ENCODE data around the gene PRPF8. TPM values are rescaled to one million over a fixed set of nuclear protein-coding genes. Genes with fewer than 3 reads are reported as not detected.

Gene PRPF8
- total and polyA plus RNA-seq, 2 donors (not counting 1 experiment from before 2014, with no cell fraction given): 177 to 423 TPM

DNA sequence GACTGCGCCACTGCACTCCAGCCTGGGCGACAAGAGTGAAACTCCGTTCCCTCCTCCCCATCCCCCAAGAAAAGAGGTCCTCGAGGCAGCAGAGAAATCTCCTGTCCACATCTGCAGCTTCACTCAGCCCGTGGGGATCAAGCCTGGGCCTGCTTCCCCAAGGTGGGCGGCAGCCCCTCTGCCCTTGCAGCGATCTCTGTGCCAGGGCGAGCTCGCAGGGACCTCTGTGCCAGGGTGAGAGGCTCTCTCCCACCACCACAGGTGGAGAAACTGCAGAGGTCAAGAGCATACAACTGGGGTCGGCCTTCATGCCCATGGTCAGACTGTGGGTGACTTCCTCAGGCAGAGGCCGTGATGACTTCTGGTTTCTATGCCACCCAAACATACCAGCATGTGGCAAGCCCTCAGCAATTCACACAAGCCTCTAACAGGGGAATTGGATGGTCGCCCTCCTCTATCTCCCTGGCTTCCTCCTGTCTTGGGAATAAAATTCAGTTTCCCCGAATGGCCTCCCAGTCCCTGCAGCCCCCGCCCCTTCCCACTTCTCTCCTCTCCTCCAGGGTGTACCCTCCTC lies 61.5 kb downstream of the PRPF8 start:
- H3K9ac ChIP-seq (ENCODE audit: low read length): no peak overlapping the region
- H3K4me3 Mint-ChIP-seq: no peak overlapping the region
- peaks cover 31% of the 10 kb centered on the region for H4K20me1 ChIP-seq (ENCODE audit: control insufficient read depth, insufficient read depth, low read length, poor library complexity, severe bottlenecking)
- H3K4me1 Mint-ChIP-seq: peaks cover 30% of the 10 kb centered on the region
- no peak for DNase-seq
- ATAC-seq (ENCODE audit: low read depth): no peak
- peaks cover 0 to 34% of the 10 kb centered on the region in 2 experiments for H3K36me3 ChIP-seq (replicated peaks in 1 of 2; ENCODE audit: control extremely low read depth in 1 of 2, control insufficient read depth in 1 of 2, extremely low read depth in 1 of 2, insufficient read depth in 2 of 2, low read length in 1 of 2)
- no peaks in the 10 kb centered on the region for H3K27me3 Mint-ChIP-seq
- over 99% methylated on average over 12 of the region's 14 CpGs for WGBS (ENCODE audit: insufficient coverage)
- no peaks in the 10 kb centered on the region for H3K9me3 Mint-ChIP-seq (ENCODE audit: insufficient read depth)
- intact Hi-C loops (cut with micrococcal nuclease): no loop called here
- no peak for TF ChIP-seq EZH2 (IDR thresholded peaks at IDR 0.05; ENCODE audit: borderline replicate concordance, insufficient read depth, low read depth, low read length, poor library complexity, severe bottlenecking)
- H3K27ac Mint-ChIP-seq: no peak overlapping the region
- CTCF ChIA-PET: no interaction called here
- no peak overlapping the region for H3K4me2 ChIP-seq (replicated peaks; ENCODE audit: low read depth, low read length, poor library complexity, severe bottlenecking)
- H3K27me3 ChIP-seq (replicated peaks in 1 of 4; ENCODE audit: control extremely low read depth in 1 of 4, control insufficient read depth in 3 of 4, insufficient read depth in 4 of 4, low read length in 3 of 4): no peaks in the 10 kb centered on the region
- H3K9me3 ChIP-seq (ENCODE audit: control extremely low read depth in 1 of 3, control insufficient read depth in 2 of 3, insufficient read depth in 1 of 3, low read length in 2 of 3): no peaks in the 10 kb centered on the region
- POLR2A ChIA-PET: interaction anchor here (0.6 kb wide), 2 partner anchors 20 to 23 kb away, joined by 6 to 10 read pairs; no protein-coding TSS in a partner anchor
- H2AFZ ChIP-seq (ENCODE audit: insufficient read depth, low read depth, low read length, poor library complexity, severe bottlenecking): no peak overlapping the region
- peaks cover 86% of the 10 kb centered on the region for H3K79me2 ChIP-seq (ENCODE audit: control insufficient read depth, insufficient read depth, low read length)
- peaks cover 23 to 30% of the 10 kb centered on the region in 2 donors for H3K4me1 ChIP-seq (ENCODE audit: control insufficient read depth in 2 of 2, insufficient read depth in 2 of 2, low read length in 2 of 2)
- H3K4me3 ChIP-seq (ENCODE audit: control extremely low read depth in 1 of 5, extremely low read depth in 1 of 5, insufficient read depth in 1 of 5, low read depth in 2 of 5, low read length in 4 of 5): no peak overlapping the region
- no peak overlapping the region for H3K27ac ChIP-seq (ENCODE audit: low read length in 2 of 2)

DNA sequence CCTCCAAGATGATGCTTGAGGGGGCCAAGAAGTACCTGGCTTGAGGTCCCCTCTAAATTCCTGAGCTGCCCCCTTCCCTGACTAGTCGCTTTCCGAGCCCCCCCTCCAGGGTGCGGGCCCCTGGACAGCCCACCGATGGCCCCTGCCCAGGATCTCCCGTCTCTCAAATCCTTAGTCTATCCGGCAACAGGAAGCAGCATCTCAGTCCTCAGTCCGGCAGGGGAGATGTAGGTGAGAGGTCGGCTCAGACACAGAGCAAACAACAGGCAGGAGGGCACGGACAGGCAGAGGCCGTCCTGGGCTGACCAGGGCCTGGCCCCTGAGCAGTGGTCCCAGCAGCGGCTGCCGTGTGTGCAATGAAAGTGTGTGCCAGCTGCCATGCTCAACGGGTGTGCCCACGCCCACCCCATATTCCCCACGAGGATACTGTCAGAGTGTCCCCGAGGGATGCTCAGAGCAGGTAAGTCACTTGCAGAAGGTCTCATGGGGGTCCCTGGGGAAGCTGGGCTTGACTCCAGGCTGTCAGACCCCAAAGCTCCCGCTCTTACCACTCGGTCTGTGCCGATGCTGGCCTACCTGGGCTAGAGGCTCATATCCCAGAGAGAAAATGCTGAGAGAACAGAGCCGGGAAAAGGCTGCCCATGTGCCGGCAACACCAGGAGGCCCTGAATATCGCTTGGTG lies 63.3 kb downstream of the PRPF8 start:
- no peaks in the 10 kb centered on the region for H3K27me3 ChIP-seq (replicated peaks in 1 of 4; ENCODE audit: control extremely low read depth in 1 of 4, control insufficient read depth in 3 of 4, insufficient read depth in 4 of 4, low read length in 3 of 4)
- Mint-ChIP-seq H3K9me3 (ENCODE audit: insufficient read depth) (no peaks in the 10 kb centered on the region), H3K27ac (no peak overlapping the region), H3K4me3 (no peak overlapping the region), H3K27me3 (no peaks in the 10 kb centered on the region), H3K4me1 (peaks cover 22% of the 10 kb centered on the region)
- TF ChIP-seq, protein P1, sequence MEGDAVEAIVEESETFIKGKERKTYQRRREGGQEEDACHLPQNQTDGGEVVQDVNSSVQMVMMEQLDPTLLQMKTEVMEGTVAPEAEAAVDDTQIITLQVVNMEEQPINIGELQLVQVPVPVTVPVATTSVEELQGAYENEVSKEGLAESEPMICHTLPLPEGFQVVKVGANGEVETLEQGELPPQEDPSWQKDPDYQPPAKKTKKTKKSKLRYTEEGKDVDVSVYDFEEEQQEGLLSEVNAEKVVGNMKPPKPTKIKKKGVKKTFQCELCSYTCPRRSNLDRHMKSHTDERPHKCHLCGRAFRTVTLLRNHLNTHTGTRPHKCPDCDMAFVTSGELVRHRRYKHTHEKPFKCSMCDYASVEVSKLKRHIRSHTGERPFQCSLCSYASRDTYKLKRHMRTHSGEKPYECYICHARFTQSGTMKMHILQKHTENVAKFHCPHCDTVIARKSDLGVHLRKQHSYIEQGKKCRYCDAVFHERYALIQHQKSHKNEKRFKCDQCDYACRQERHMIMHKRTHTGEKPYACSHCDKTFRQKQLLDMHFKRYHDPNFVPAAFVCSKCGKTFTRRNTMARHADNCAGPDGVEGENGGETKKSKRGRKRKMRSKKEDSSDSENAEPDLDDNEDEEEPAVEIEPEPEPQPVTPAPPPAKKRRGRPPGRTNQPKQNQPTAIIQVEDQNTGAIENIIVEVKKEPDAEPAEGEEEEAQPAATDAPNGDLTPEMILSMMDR (IDR thresholded peaks at IDR 0.05): no peak
- no peak for TF ChIP-seq EZH2 (IDR thresholded peaks at IDR 0.05; ENCODE audit: borderline replicate concordance, insufficient read depth, low read depth, low read length, poor library complexity, severe bottlenecking)
- no peak overlapping the region for H3K4me3 ChIP-seq (ENCODE audit: control extremely low read depth in 1 of 5, extremely low read depth in 1 of 5, insufficient read depth in 1 of 5, low read depth in 2 of 5, low read length in 4 of 5)
- intact Hi-C loops (cut with micrococcal nuclease): no loop called here
- ATAC-seq (ENCODE audit: low read depth) (no peak), DNase-seq (no peak)
- POLR2A ChIA-PET: no interaction called here
- peaks cover 0 to 38% of the 10 kb centered on the region in 2 experiments for H3K36me3 ChIP-seq (replicated peaks in 1 of 2; ENCODE audit: control extremely low read depth in 1 of 2, control insufficient read depth in 1 of 2, extremely low read depth in 1 of 2, insufficient read depth in 2 of 2, low read length in 1 of 2)
- H3K4me1 ChIP-seq (ENCODE audit: control insufficient read depth in 2 of 2, insufficient read depth in 2 of 2, low read length in 2 of 2): peaks cover 17 to 20% of the 10 kb centered on the region in 2 donors
- H3K9me3 ChIP-seq (ENCODE audit: control extremely low read depth in 1 of 3, control insufficient read depth in 2 of 3, insufficient read depth in 1 of 3, low read length in 2 of 3): no peaks in the 10 kb centered on the region
- no peak overlapping the region for H3K4me2 ChIP-seq (replicated peaks; ENCODE audit: low read depth, low read length, poor library complexity, severe bottlenecking)
- no peak overlapping the region for H3K27ac ChIP-seq (ENCODE audit: low read length in 2 of 2)
- no peak overlapping the region for H3K9ac ChIP-seq (ENCODE audit: low read length)
- CTCF ChIA-PET: interaction anchor here (1.1 to 1.4 kb wide), 2 partner anchors 44 to 47 kb away, joined by 3 to 4 read pairs; no protein-coding TSS in a partner anchor
- H4K20me1 ChIP-seq (ENCODE audit: control insufficient read depth, insufficient read depth, low read length, poor library complexity, severe bottlenecking): peaks cover 42% of the 10 kb centered on the region
- 83% methylated on average over 21 of the region's 22 CpGs for WGBS (ENCODE audit: insufficient coverage)
- no peak overlapping the region for H2AFZ ChIP-seq (ENCODE audit: insufficient read depth, low read depth, low read length, poor library complexity, severe bottlenecking)
- peaks cover 74% of the 10 kb centered on the region for H3K79me2 ChIP-seq (ENCODE audit: control insufficient read depth, insufficient read depth, low read length)

Measured in B cell (primary cell).